ENCODE measurements around the gene CRB1. TPM values are rescaled to one million over a fixed set of nuclear protein-coding genes. Genes with fewer than 3 reads are reported as not detected.

CRB1 gene
- total RNA-seq, 1 experiment from 2014 or later = not detected

- no TSS peak for BruUV-seq (replicated peaks)
- in situ Hi-C loops (cut with HindIII; ENCODE audit: low pct_unique_long_range_greater_than_20kb, low sequenced_read_pairs) (no loop called here), intact Hi-C loops (cut with micrococcal nuclease; ENCODE audit: unreplicated experiment) (no loop called here)
- CTCF ChIA-PET = interaction anchor here (0.6 kb wide), 1 partner anchor 135 kb away, joined by 9 read pairs; no protein-coding TSS in a partner anchor
- no peaks in the 10 kb centered on the region for H3K36me3 ChIP-seq (ENCODE audit: control insufficient read depth, insufficient read depth, low read length)
- H3K4me3 ChIP-seq (ENCODE audit: low read depth in 2 of 2, low read length in 2 of 2) = no peak overlapping the region
- H3K9me3 ChIP-seq (ENCODE audit: control insufficient read depth, insufficient read depth, low read depth, low read length) = no peaks in the 10 kb centered on the region
- no peak overlapping the region for H3K27ac ChIP-seq (ENCODE audit: low read length)
- POLR2A ChIA-PET = no interaction called here
- TF ChIP-seq CTCF (IDR thresholded peaks at IDR 0.05) = no peak
- no peaks in the 10 kb centered on the region for H3K27me3 ChIP-seq (ENCODE audit: control insufficient read depth, insufficient read depth, low read length)
- no peak for DNase-seq (ENCODE audit: low read depth, low spot score)
- ATAC-seq = no peak
- no peaks in the 10 kb centered on the region for H3K4me1 ChIP-seq (ENCODE audit: control insufficient read depth, insufficient read depth, low read length)
Measured at GRCh38 chr1:197264936-197265567, 3.0 kb upstream of the CRB1 start.

- no peak for ATAC-seq
- Histone ChIP-seq H3K36me3 (ENCODE audit: control insufficient read depth, insufficient read depth, low read length) (no peaks in the 10 kb centered on the region), H3K4me3 (ENCODE audit: low read depth in 2 of 2, low read length in 2 of 2) (no peak overlapping the region), H3K27me3 (ENCODE audit: control insufficient read depth, insufficient read depth, low read length) (no peaks in the 10 kb centered on the region), H3K9me3 (ENCODE audit: control insufficient read depth, insufficient read depth, low read depth, low read length) (no peaks in the 10 kb centered on the region), H3K27ac (ENCODE audit: low read length) (no peak overlapping the region), H3K4me1 (ENCODE audit: control insufficient read depth, insufficient read depth, low read length) (no peaks in the 10 kb centered on the region)
- no peak for DNase-seq (ENCODE audit: low read depth, low spot score)
- no TSS peak for BruUV-seq (replicated peaks)
- no peak for TF ChIP-seq TCF7L2 (IDR thresholded peaks at IDR 0.05; ENCODE audit: low read depth, low read length)
- TF ChIP-seq, protein P1, sequence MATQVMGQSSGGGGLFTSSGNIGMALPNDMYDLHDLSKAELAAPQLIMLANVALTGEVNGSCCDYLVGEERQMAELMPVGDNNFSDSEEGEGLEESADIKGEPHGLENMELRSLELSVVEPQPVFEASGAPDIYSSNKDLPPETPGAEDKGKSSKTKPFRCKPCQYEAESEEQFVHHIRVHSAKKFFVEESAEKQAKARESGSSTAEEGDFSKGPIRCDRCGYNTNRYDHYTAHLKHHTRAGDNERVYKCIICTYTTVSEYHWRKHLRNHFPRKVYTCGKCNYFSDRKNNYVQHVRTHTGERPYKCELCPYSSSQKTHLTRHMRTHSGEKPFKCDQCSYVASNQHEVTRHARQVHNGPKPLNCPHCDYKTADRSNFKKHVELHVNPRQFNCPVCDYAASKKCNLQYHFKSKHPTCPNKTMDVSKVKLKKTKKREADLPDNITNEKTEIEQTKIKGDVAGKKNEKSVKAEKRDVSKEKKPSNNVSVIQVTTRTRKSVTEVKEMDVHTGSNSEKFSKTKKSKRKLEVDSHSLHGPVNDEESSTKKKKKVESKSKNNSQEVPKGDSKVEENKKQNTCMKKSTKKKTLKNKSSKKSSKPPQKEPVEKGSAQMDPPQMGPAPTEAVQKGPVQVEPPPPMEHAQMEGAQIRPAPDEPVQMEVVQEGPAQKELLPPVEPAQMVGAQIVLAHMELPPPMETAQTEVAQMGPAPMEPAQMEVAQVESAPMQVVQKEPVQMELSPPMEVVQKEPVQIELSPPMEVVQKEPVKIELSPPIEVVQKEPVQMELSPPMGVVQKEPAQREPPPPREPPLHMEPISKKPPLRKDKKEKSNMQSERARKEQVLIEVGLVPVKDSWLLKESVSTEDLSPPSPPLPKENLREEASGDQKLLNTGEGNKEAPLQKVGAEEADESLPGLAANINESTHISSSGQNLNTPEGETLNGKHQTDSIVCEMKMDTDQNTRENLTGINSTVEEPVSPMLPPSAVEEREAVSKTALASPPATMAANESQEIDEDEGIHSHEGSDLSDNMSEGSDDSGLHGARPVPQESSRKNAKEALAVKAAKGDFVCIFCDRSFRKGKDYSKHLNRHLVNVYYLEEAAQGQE (IDR thresholded peaks at IDR 0.05; ENCODE audit: insufficient read depth in 1 of 2, low read depth in 2 of 2, low read length in 1 of 2) = no peak
- no peak for TF ChIP-seq SIN3A (IDR thresholded peaks at IDR 0.05; ENCODE audit: borderline replicate concordance, insufficient read depth, low read depth, low read length)
- no peak for TF ChIP-seq POLR2AphosphoS5 (IDR thresholded peaks at IDR 0.05; ENCODE audit: low read depth, low read length)
- TF ChIP-seq CTCF (IDR thresholded peaks at IDR 0.05) = no peak
- POLR2A ChIA-PET = interaction anchor here (0.6 kb wide), 1 partner anchor 35 kb away, joined by 4 read pairs; no protein-coding TSS in a partner anchor
- CTCF ChIA-PET = no interaction called here
- intact Hi-C loops (cut with micrococcal nuclease; ENCODE audit: unreplicated experiment) (no loop called here), in situ Hi-C loops (cut with HindIII; ENCODE audit: low pct_unique_long_range_greater_than_20kb, low sequenced_read_pairs) (no loop called here)
Measured at GRCh38 chr1:197269053-197269452, 1.0 kb downstream of the CRB1 start.

Data from Panc1 (cell line).